ENCODE results near the gene SYNPO2.

The SYNPO2 gene

DNA sequence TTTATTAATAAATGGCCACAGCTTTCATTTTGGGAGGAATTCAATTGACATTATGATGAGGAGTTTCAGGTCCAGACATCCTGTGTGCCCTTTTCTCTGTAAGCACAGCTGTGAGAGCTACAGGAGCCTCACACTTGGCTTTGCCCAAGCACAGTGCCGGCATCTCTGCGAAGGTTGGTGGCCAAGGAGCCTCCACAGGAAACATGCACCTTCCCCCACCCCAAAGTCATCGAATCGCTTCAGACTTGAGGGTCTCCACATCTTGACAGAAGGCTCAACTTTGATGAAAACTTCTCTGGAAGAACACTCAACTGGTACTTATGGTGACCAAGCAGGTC, 100.0 kb downstream of the SYNPO2 start:
- Mint-ChIP-seq H3K27ac (no peak overlapping the region), H3K36me3 (ENCODE audit: low read depth) (no peaks in the 10 kb centered on the region), H3K4me3 (no peak overlapping the region), H3K4me1 (no peaks in the 10 kb centered on the region), H3K9me3 (no peaks in the 10 kb centered on the region), H3K27me3 (ENCODE audit: low read depth, poor library complexity) (peaks cover 2% of the 10 kb centered on the region)
- TF ChIP-seq, protein P1, sequence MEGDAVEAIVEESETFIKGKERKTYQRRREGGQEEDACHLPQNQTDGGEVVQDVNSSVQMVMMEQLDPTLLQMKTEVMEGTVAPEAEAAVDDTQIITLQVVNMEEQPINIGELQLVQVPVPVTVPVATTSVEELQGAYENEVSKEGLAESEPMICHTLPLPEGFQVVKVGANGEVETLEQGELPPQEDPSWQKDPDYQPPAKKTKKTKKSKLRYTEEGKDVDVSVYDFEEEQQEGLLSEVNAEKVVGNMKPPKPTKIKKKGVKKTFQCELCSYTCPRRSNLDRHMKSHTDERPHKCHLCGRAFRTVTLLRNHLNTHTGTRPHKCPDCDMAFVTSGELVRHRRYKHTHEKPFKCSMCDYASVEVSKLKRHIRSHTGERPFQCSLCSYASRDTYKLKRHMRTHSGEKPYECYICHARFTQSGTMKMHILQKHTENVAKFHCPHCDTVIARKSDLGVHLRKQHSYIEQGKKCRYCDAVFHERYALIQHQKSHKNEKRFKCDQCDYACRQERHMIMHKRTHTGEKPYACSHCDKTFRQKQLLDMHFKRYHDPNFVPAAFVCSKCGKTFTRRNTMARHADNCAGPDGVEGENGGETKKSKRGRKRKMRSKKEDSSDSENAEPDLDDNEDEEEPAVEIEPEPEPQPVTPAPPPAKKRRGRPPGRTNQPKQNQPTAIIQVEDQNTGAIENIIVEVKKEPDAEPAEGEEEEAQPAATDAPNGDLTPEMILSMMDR (IDR thresholded peaks at IDR 0.05): no peak
- DNase-seq: no peak

DNA sequence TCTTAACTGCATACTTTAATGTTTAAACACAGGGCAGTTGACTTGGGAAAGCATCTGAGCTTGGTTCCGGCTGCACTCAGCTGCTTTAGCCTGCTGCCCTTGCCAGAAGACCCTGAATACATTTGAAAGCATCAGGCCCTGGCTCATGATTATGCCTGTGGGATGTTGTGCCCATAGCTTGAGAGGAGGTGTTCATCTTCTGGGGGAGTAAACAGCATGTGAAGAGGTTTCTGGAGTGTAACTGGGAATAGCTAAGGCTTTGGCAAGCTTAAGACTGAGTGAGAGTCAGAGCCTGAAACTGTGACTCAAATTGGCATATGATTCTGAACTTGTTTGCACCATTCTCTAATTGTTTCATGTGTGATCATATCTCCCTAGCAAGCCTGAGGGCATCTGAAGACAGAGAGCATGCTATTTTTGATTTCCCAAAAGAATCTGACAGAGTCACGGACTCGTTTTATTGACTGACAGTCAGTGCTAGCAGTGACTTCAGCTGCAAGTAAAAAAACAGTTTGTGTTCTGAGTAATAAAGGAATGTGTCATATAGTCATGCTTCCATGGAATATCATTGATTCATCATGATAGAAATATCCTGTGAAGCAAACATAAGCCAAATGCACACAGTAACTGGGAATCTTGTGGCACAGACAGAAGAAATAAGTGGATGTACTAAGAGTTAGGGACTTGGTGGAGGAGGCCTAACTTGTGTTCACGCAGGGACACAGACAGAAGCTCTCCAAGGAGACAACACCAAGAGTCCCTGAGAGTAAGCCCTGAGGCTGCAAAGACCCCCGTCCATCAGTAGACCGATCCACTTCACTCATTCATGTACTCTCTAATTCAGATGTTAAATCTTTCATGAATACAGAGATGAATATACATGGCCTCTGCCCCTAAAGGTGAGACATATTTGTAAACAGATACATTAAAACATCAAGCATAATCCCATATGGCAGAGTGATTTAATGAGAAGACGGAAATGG, 100.7 kb downstream of the SYNPO2 start:
- no peaks in the 10 kb centered on the region for H3K36me3 Mint-ChIP-seq (ENCODE audit: low read depth)
- no peak for DNase-seq
- H3K9me3 Mint-ChIP-seq: no peaks in the 10 kb centered on the region
- H3K4me3 Mint-ChIP-seq: no peak overlapping the region
- TF ChIP-seq, protein P1 (IDR thresholded peaks at IDR 0.05): no peak
- peaks cover 2% of the 10 kb centered on the region for H3K27me3 Mint-ChIP-seq (ENCODE audit: low read depth, poor library complexity)
- no peaks in the 10 kb centered on the region for H3K4me1 Mint-ChIP-seq
- H3K27ac Mint-ChIP-seq: no peak overlapping the region

DNA sequence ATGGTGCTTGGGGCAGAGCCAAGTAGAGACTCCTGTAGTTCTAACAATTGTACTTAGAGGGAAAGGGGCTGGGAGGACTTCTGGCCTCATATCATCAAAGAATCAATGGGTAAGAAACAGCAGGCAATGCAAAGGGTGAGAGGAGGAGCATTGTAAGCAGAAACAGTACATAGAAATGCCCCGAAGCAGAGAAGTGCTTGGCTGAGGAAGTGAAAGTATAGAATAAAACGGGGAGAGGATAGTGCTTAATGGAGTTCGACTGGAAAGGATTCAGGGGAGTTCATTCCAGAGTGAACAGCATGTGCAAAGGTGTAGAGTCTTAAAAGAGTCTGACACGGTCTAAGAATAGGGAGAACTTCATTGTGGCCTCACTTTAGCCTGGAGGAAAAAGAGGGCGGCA, 103.0 kb downstream of the SYNPO2 start:
- H3K27ac Mint-ChIP-seq: no peak overlapping the region
- DNase-seq: no peak
- TF ChIP-seq, protein P1 (IDR thresholded peaks at IDR 0.05): no peak
- no peaks in the 10 kb centered on the region for H3K9me3 Mint-ChIP-seq
- peaks cover 2% of the 10 kb centered on the region for H3K27me3 Mint-ChIP-seq (ENCODE audit: low read depth, poor library complexity)
- H3K4me1 Mint-ChIP-seq: no peaks in the 10 kb centered on the region
- no peaks in the 10 kb centered on the region for H3K36me3 Mint-ChIP-seq (ENCODE audit: low read depth)
- H3K4me3 Mint-ChIP-seq: no peak overlapping the region

DNA sequence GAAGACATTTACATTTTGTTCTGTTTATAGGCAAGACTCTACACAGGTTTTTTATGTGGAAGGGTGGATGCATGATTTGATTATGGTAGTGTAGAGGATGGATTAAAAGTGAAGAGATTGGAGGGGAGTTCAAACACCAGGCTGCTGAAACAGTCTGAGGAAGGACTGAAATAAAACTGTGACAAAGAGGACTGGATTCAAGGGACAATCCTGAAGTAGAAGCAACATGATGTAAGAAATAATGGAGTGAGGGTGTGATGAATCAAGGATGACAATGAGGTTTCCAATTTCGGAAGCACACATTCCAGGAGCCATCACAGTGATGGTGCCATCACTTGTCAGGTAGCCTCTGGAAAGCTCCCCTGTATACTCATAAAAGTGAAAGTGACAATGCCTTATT, 103.5 kb downstream of the SYNPO2 start:
- peaks cover 2% of the 10 kb centered on the region for H3K27me3 Mint-ChIP-seq (ENCODE audit: low read depth, poor library complexity)
- H3K4me3 Mint-ChIP-seq: no peak overlapping the region
- DNase-seq: no peak
- H3K4me1 Mint-ChIP-seq: no peaks in the 10 kb centered on the region
- TF ChIP-seq, protein P1 (IDR thresholded peaks at IDR 0.05): no peak
- H3K36me3 Mint-ChIP-seq (ENCODE audit: low read depth): no peaks in the 10 kb centered on the region
- H3K9me3 Mint-ChIP-seq: no peaks in the 10 kb centered on the region
- no peak overlapping the region for H3K27ac Mint-ChIP-seq

DNA sequence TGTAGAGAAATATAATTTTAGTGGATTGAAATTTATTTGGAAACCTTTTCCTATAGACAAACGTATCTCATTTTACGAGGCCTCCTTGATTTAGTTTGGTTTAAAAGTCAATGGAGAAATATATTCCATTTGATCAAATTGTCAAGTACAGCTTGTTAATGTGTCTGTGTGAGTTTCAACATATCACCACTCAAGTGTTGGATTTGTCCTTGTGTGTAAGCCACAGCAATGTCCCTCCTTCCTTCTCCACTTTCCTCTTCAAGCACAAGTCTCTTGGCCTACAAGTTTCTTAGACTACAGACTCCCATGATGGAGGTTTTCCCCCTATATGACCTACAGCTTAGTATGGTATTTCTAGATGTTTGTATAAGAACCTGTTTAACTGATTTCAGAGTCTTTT, 104.7 kb downstream of the SYNPO2 start:
- no peaks in the 10 kb centered on the region for H3K36me3 Mint-ChIP-seq (ENCODE audit: low read depth)
- no peak for DNase-seq
- no peak overlapping the region for H3K27ac Mint-ChIP-seq
- H3K4me1 Mint-ChIP-seq: no peaks in the 10 kb centered on the region
- TF ChIP-seq, protein P1 (IDR thresholded peaks at IDR 0.05): no peak
- H3K9me3 Mint-ChIP-seq: no peaks in the 10 kb centered on the region
- H3K4me3 Mint-ChIP-seq: no peak overlapping the region
- peaks cover 3% of the 10 kb centered on the region for H3K27me3 Mint-ChIP-seq (ENCODE audit: low read depth, poor library complexity)

DNA sequence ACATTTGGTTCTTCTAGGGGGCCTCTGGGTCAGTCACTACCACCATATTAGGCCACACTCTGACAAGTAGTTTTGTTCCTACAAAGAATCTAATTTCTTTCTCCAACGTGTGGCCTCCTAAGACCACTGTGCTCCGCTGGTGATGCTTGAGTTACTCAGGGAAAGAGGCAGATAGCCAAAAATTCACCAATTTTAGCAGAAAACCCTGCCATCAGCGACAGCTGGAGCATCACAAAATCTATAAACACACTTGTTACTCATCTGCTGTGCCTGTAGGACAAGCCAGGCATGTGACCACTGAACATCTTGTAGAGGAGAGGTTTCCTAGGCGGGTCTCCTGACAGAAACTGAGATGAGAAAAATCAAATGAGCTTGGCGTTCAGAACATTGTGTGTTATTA, 105.4 kb downstream of the SYNPO2 start:
- Mint-ChIP-seq H3K4me1 (no peaks in the 10 kb centered on the region), H3K36me3 (ENCODE audit: low read depth) (no peaks in the 10 kb centered on the region), H3K27ac (no peak overlapping the region), H3K9me3 (no peaks in the 10 kb centered on the region), H3K27me3 (ENCODE audit: low read depth, poor library complexity) (peaks cover 3% of the 10 kb centered on the region), H3K4me3 (no peak overlapping the region)
- TF ChIP-seq, protein P1 (IDR thresholded peaks at IDR 0.05): no peak
- no peak for DNase-seq

Data from nephron progenitor cell (in vitro differentiated cells).